ENCODE data around the gene SLC17A7.
A peak's percentile ranks its signal among the peaks of the same experiment; 100 is the strongest.

SLC17A7 gene

GRCh38 chr19:49403404-49404187, 37.7 kb downstream of the SLC17A7 start:
- DNase-seq: no peak

- DNase-seq: no peak
Measured at GRCh38 chr19:49400029-49400428, 41.3 kb downstream of the SLC17A7 start.

GRCh38 chr19:49398931-49399330, 42.4 kb downstream of the SLC17A7 start:
- no peak for DNase-seq

- no peak for DNase-seq
Measured at GRCh38 chr19:49398001-49398615, 43.2 kb downstream of the SLC17A7 start.

- no peak for DNase-seq
Measured at GRCh38 chr19:49396738-49397505, 44.4 kb downstream of the SLC17A7 start.

GRCh38 chr19:49395581-49396407, 45.5 kb downstream of the SLC17A7 start:
- DNase-seq: no peak

- DNase-seq: no peak
Measured at GRCh38 chr19:49393881-49394280, 47.4 kb downstream of the SLC17A7 start.

- DNase-seq: peak; percentile 78
Measured at GRCh38 chr19:49391581-49392399, 49.5 kb downstream of the SLC17A7 start.

GRCh38 chr19:49390929-49391359, 50.4 kb downstream of the SLC17A7 start:
- DNase-seq: no peak

GRCh38 chr19:49390131-49390928, 51.0 kb downstream of the SLC17A7 start:
- no peak for DNase-seq

GRCh38 chr19:49389406-49389805, 51.9 kb downstream of the SLC17A7 start:
- DNase-seq: no peak

- peak; percentile 91 for DNase-seq
Measured at GRCh38 chr19:49387936-49388372, 53.4 kb downstream of the SLC17A7 start, which contains the start of gene KASH5. KASH5 (plus strand) TSS chr19:49388249; CDS start chr19:49390884, 2,635 bp downstream.

GRCh38 chr19:49383599-49383998, 57.7 kb downstream of the SLC17A7 start:
- no peak for DNase-seq

GRCh38 chr19:49382639-49383038, 58.7 kb downstream of the SLC17A7 start:
- DNase-seq: no peak

- no peak for DNase-seq
Measured at GRCh38 chr19:49380391-49380790, 60.9 kb downstream of the SLC17A7 start.
